Right ventricle myocardium inferior (tissue), 1 donor: ENCODE results near the gene CHPF. TPM values are rescaled to one million over a fixed set of nuclear protein-coding genes. Genes with fewer than 3 reads are reported as not detected.

Source experiments
- ATAC-seq: fragments of 200-7000 bp; cut with Tn5 transposase; one replicate; pipeline ENCODE4 v1.9.1; 2020; ENCODE audit warnings: mild to moderate bottlenecking, moderate library complexity
- DNase-seq: peaks from one replicate; pipeline ENCODE4 v3.0.0; 2021; ENCODE audit errors: missing footprints
- intact Hi-C: fragments of 100-400 bp; cut with DNase I; formaldehyde crosslinking; loops from one replicate; pipeline ENCODE4 v1.11.0; 2022
- long read RNA-seq: library from polyadenylated mRNA; unstranded; transcript quantifications from one replicate; pipeline ENCODE4 v2.0.0, GENCODE V29; 2021
- total RNA-seq: library from RNA; stranded (reverse); fragmentation: NEBNext Ultra II Directional; extraction: Animal tissue kit (Norgen Biotek cat#: 25700); gene quantifications from one replicate; pipeline ENCODE4 v1.2.1, GENCODE V29; 2021
- donor health status: DM: no; HTN: yes; CAD: no; lungs with severe emphysema.

CHPF gene
- total RNA-seq = 92.2 TPM
- long read RNA-seq, transcript CHPF-201 (4 exons, 3,013 nt) = major isoform, 142 of 236 reads
- long read RNA-seq, partial matches to known transcripts = 71 of 236 reads
- long read RNA-seq, other reads (novel, unspliced or antisense) = 22 of 236 reads

- ATAC-seq (peak; percentile 95), DNase-seq (peak; percentile 98)
- intact Hi-C loops = loop anchor here (1.0 kb wide), 1 partner anchor 99 kb away; no protein-coding TSS in a partner anchor
Observed at GRCh38 chr2:219543596-219544358, at the start of gene CHPF, which contains the start of gene TMEM198. CHPF (minus strand) TSS chr2:219543809; CDS start chr2:219543538, 271 bp downstream. TMEM198 (plus strand) TSS chr2:219544028; CDS start chr2:219544728, 700 bp downstream.

GRCh38 chr2:219593154-219593553 lies 49.5 kb upstream of the CHPF start:
- ATAC-seq (no peak), DNase-seq (no peak)
- intact Hi-C loops = no loop called here

GRCh38 chr2:219592736-219593135 lies 49.1 kb upstream of the CHPF start:
- intact Hi-C loops = no loop called here
- ATAC-seq = no peak
- no peak for DNase-seq

GRCh38 chr2:219591091-219591490 lies 47.5 kb upstream of the CHPF start:
- DNase-seq = no peak
- no peak for ATAC-seq
- intact Hi-C loops = no loop called here

- ATAC-seq (no peak), DNase-seq (no peak)
- intact Hi-C loops = no loop called here
Observed at GRCh38 chr2:219581346-219581745, 37.7 kb upstream of the CHPF start.

- DNase-seq (no peak), ATAC-seq (no peak)
- intact Hi-C loops = no loop called here
Observed at GRCh38 chr2:219578811-219579613, 35.4 kb upstream of the CHPF start.

GRCh38 chr2:219576505-219577388 lies 33.1 kb upstream of the CHPF start:
- intact Hi-C loops = no loop called here
- peak; percentile 15 for ATAC-seq
- DNase-seq = no peak

GRCh38 chr2:219575566-219576504 lies 32.2 kb upstream of the CHPF start:
- intact Hi-C loops = no loop called here
- ATAC-seq (no peak), DNase-seq (no peak)

- DNase-seq (peak; percentile 68), ATAC-seq (no peak)
- intact Hi-C loops = loop anchor here (5.0 kb wide), 2 partner anchors 38 to 53 kb away; partner anchors contain the start of gene SLC4A3
Observed at GRCh38 chr2:219574484-219575311, 31.1 kb upstream of the CHPF start.

- intact Hi-C loops = loop anchor here (5.0 kb wide), 2 partner anchors 39 to 54 kb away; partner anchors contain the start of gene SLC4A3
Observed at GRCh38 chr2:219573166-219573565, 29.6 kb upstream of the CHPF start.

GRCh38 chr2:219572237-219573001 lies 28.8 kb upstream of the CHPF start, which contains the start of gene INHA:
INHA (plus strand) TSS chr2:219572310; CDS start chr2:219572375, 65 bp downstream.
- DNase-seq = no peak
- ATAC-seq = no peak
- intact Hi-C loops = loop anchor here (5.0 kb wide), 2 partner anchors 40 to 55 kb away; partner anchors contain the start of gene SLC4A3

More at GRCh38 chr2:219573166-219573565, 29.6 kb upstream of the CHPF start:
- DNase-seq = no peak
- no peak for ATAC-seq

GRCh38 chr2:219571311-219572236 lies 28.0 kb upstream of the CHPF start, which contains the start of gene OBSL1:
OBSL1 (minus strand) TSS chr2:219571539; CDS start chr2:219571232, 307 bp downstream.
- intact Hi-C loops = loop anchor here (2.0 to 5.0 kb wide), 4 partner anchors 25 to 73 kb away; partner anchors contain the start of genes SLC4A3 and STK11IP
- ATAC-seq = peak; percentile 88
- DNase-seq = peak; percentile 85

GRCh38 chr2:219570924-219571310 lies 27.3 kb upstream of the CHPF start:
- ATAC-seq (peak; percentile 22), DNase-seq (peak; percentile 71)
- intact Hi-C loops = loop anchor here (2.0 to 5.0 kb wide), 4 partner anchors 26 to 74 kb away; partner anchors contain the start of genes SLC4A3 and STK11IP
